Bronchial epithelial cell (primary cell): ENCODE measurements around the gene C1orf53. TPM values are rescaled to one million over a fixed set of nuclear protein-coding genes. Genes with fewer than 3 reads are reported as not detected.
"Not testable (repeated sequence)": the region's sequence is repeated elsewhere in the genome, so short reads cannot be mapped to it uniquely, and the experiment has no call there.

ENCODE experiments used
- DNase-seq: peaks from one replicate; pipeline ENCODE4 v3.0.0-alpha.2; 2010; ENCODE audit warnings: low read depth
- FAIRE-seq: peaks from 2 replicates; lab custom pipeline; 2011; peaks lifted over from hg19 to GRCh38; lab: Jason Lieb, UNC
- H3K27me3 ChIP-seq: 2 replicates; pipeline ENCODE4 v1.5.1; 2011; ENCODE audit warnings: low read length; ENCODE audit not compliant: control insufficient read depth, insufficient read depth
- H3K36me3 ChIP-seq: 2 replicates; pipeline ENCODE4 v1.5.1; 2011; ENCODE audit warnings: low read length; ENCODE audit not compliant: control insufficient read depth, insufficient read depth
- H3K4me3 ChIP-seq: 2 replicates; pipeline ENCODE4 v1.5.1; 2011; ENCODE audit warnings: mild to moderate bottlenecking, low read depth, low read length, control low read depth
- CTCF ChIP-seq: IDR thresholded peaks from 2 replicates; pipeline ENCODE4 v1.5.1; 2011; ENCODE audit warnings: mild to moderate bottlenecking, moderate library complexity, low read length, control low read depth, inconsistent platforms; ENCODE audit not compliant: insufficient read depth, severe bottlenecking
- total RNA-seq: library from RNA; depleted of rRNA; stranded (reverse); fragments of >200 nt; gene quantifications from 2 replicates; pipeline ENCODE4 v1.2.1, GENCODE V29; 2014

The C1orf53 gene
- 0.79 and 4.5 TPM in 2 replicates for total RNA-seq

GRCh38 chr1:197902454-197903195 is at the start of gene C1orf53:
Gene C1orf53 (plus strand): TSS chr1:197902630. CDS start chr1:197902650, 20 bp downstream.
- DNase-seq (peak; percentile 69), FAIRE-seq (no peak)
- Histone ChIP-seq H3K27me3 (no peaks in the 10 kb centered on the region), H3K4me3 (peak within 1 kb of the TSS; percentile 60), H3K36me3 (no peaks in the 10 kb centered on the region)
- no peak for TF ChIP-seq CTCF

- H3K4me3 ChIP-seq, DNase-seq, H3K27me3 ChIP-seq, H3K36me3 ChIP-seq, FAIRE-seq: not testable (repeated sequence)
Observed at GRCh38 chr1:197855751-197856150, 46.7 kb upstream of the C1orf53 start.

- no peak for TF ChIP-seq CTCF
- DNase-seq (no peak), FAIRE-seq (no peak)
- Histone ChIP-seq H3K27me3 (no peaks in the 10 kb centered on the region), H3K36me3 (no peaks in the 10 kb centered on the region), H3K4me3 (no peak overlapping the region)
Observed at GRCh38 chr1:197857477-197857876, 45.0 kb upstream of the C1orf53 start.

- no peak for TF ChIP-seq CTCF
- DNase-seq, result no peak
- Histone ChIP-seq H3K36me3 (no peaks in the 10 kb centered on the region), H3K4me3 (no peak overlapping the region), H3K27me3 (no peaks in the 10 kb centered on the region)
- FAIRE-seq, result no peak
Observed at GRCh38 chr1:197859024-197859423, 43.4 kb upstream of the C1orf53 start.

GRCh38 chr1:197862221-197862620 is 40.2 kb upstream of the C1orf53 start:
- no peak for DNase-seq
- no peak for TF ChIP-seq CTCF
- Histone ChIP-seq H3K4me3 (no peak overlapping the region), H3K36me3 (no peaks in the 10 kb centered on the region), H3K27me3 (no peaks in the 10 kb centered on the region)
- no peak for FAIRE-seq

- TF ChIP-seq CTCF, result no peak
- Histone ChIP-seq H3K4me3 (no peak overlapping the region), H3K27me3 (no peaks in the 10 kb centered on the region), H3K36me3 (no peaks in the 10 kb centered on the region)
- FAIRE-seq (no peak), DNase-seq (peak; percentile 60)
Observed at GRCh38 chr1:197862671-197863070, 39.8 kb upstream of the C1orf53 start.
